K562 (cell line): ENCODE data around the gene DSG2. TPM values are rescaled to one million over a fixed set of nuclear protein-coding genes. Genes with fewer than 3 reads are reported as not detected.
A peak's percentile ranks its signal among the peaks of the same experiment; 100 is the strongest.

Source experiments
- EP300 ChIP-seq: IDR thresholded peaks from 2 replicates; pipeline ENCODE4 v1.6.1; 2012; ENCODE audit warnings: low read length, improper control_type of control experiment
- EP400 ChIP-seq: fragments of 450-650 bp; IDR thresholded peaks from 2 replicates; pipeline ENCODE4 v1.6.1; 2017; ENCODE audit warnings: antibody characterized with exemption, mild to moderate bottlenecking, moderate library complexity
- ESRRA ChIP-seq: fragments of 450-650 bp; IDR thresholded peaks from 2 replicates; pipeline ENCODE4 v1.6.1; 2014; ENCODE audit warnings: low read depth, mild to moderate bottlenecking, moderate library complexity, borderline replicate concordance
- FIP1L1 ChIP-seq: fragments of 200-400 bp; formaldehyde crosslinking; IDR thresholded peaks from 2 replicates; pipeline ENCODE4 v1.6.1; 2018; ENCODE audit warnings: mild to moderate bottlenecking, low read depth, low read length; ENCODE audit not compliant: poor library complexity, severe bottlenecking
- PHF20 ChIP-seq: fragments of 450-650 bp; IDR thresholded peaks from 2 replicates; pipeline ENCODE4 v1.6.1; 2018; ENCODE audit not compliant: partially characterized antibody
- PHF21A ChIP-seq: fragments of 450-650 bp; IDR thresholded peaks from 2 replicates; pipeline ENCODE4 v1.6.1; 2017; ENCODE audit warnings: low read depth, borderline replicate concordance
- RBM15 ChIP-seq: fragments of 200-400 bp; formaldehyde crosslinking; IDR thresholded peaks from 2 replicates; pipeline ENCODE4 v1.6.1; 2018; ENCODE audit warnings: mild to moderate bottlenecking, low read length, moderate library complexity; ENCODE audit not compliant: insufficient read depth
- ZNF830 ChIP-seq: fragments of 250-450 bp; sonication (Bioruptor Pico); IDR thresholded peaks from 2 replicates; pipeline ENCODE4 v1.5.0; 2021; ENCODE audit warnings: mild to moderate bottlenecking
- polyA plus RNA-seq, 8 experiments: library from polyadenylated mRNA; depleted of rRNA in 4 of 8; stranded (reverse) in 5 of 8; unstranded in 3 of 8; fragments of >200 nt; fragmentation: Nextera tagmentation in 2 of 8; fragmentation: Illumina TruSeq in 1 of 8; extraction: Ambion mirVana in 2 of 8; extraction: Trizol in 1 of 8; gene quantifications; 2 replicates each; pipeline versions ENCODE4 v1.2.1 to v1.2.3, GENCODE V29; 2011 to 2014; ENCODE audit warnings: inconsistent platforms in 1 of 8, missing spikeins in 1 of 8
- total RNA-seq, 7 experiments: library from RNA; depleted of rRNA in 6 of 7; stranded (reverse); fragments of >200 nt in 6 of 7; fragmentation: Illumina TruSeq in 2 of 7; extraction: Trizol in 2 of 7; gene quantifications; 2 replicates each; pipeline versions ENCODE4 v1.2.1 to v1.2.3, GENCODE V29; 2011 to 2021; ENCODE audit warnings: low replicate concordance in 1 of 7
- TF ChIP-seq, protein P1 (sequence below): fragments of 450-650 bp; IDR thresholded peaks from 2 replicates; pipeline ENCODE4 v1.7.0; 2016; ENCODE audit warnings: borderline replicate concordance
- TF ChIP-seq, protein P2 (sequence below): sonication (generic); formaldehyde crosslinking; IDR thresholded peaks from 2 replicates; pipeline ENCODE4 v1.4.0; 2020; ENCODE audit warnings: mild to moderate bottlenecking, missing genetic modification reagents
- TF ChIP-seq, protein P3 (sequence below): sonication (generic); formaldehyde crosslinking; IDR thresholded peaks from 2 replicates; pipeline ENCODE4 v1.8.0; 2022; ENCODE audit warnings: missing genetic modification reagents, mild to moderate bottlenecking, borderline replicate concordance
- TF ChIP-seq, protein P4 (sequence below): IDR thresholded peaks from 3 replicates; pipeline ENCODE4 v1.6.1; 2011; ENCODE audit warnings: borderline replicate concordance, mild to moderate bottlenecking, moderate library complexity; ENCODE audit not compliant: insufficient read length; ENCODE audit errors: extremely low read depth

Gene DSG2
- total and polyA plus RNA-seq, 9 of the 15 experiments (the other 6 are each of a cell fraction or from before 2014, with no cell fraction given): 16.9 to 68.6 (median 41.3) TPM

DNA sequence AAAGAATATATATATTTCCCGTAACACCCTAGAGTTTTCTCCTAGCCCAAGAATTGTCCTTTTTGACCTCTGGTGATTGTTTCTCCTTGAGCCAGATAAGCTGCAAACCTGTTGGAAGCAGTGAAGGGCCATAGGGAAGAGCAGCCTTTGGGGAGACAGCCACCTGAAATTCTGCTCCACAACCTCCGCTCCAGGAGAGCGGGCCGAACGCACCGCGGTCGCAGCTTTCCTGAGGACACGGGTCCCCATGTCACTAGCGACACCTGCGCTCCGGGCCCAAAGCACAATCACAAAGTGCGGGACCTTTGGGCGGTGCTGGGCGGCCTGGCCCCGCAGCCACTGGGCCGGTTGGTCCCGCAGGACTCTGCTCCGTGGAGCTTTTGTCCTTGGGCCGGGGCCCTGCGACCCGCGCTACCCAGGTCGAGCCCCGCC lies 557 bp upstream of the DSG2 start (continued):
- TF ChIP-seq, protein P1, sequence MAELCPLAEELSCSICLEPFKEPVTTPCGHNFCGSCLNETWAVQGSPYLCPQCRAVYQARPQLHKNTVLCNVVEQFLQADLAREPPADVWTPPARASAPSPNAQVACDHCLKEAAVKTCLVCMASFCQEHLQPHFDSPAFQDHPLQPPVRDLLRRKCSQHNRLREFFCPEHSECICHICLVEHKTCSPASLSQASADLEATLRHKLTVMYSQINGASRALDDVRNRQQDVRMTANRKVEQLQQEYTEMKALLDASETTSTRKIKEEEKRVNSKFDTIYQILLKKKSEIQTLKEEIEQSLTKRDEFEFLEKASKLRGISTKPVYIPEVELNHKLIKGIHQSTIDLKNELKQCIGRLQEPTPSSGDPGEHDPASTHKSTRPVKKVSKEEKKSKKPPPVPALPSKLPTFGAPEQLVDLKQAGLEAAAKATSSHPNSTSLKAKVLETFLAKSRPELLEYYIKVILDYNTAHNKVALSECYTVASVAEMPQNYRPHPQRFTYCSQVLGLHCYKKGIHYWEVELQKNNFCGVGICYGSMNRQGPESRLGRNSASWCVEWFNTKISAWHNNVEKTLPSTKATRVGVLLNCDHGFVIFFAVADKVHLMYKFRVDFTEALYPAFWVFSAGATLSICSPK: no peak
- TF ChIP-seq ZNF830 (0 out of 2 replicates have a peak, but pooled peaks have one; percentile 17), PHF20 (peak; percentile 19), EP400 (no peak), FIP1L1 (peak; percentile 6), RBM15 (no peak), PHF21A (no peak), ESRRA (peak; percentile 79), EP300 (0 out of 2 replicates have a peak, but pooled peaks have one; percentile 9)
- TF ChIP-seq, protein P2, sequence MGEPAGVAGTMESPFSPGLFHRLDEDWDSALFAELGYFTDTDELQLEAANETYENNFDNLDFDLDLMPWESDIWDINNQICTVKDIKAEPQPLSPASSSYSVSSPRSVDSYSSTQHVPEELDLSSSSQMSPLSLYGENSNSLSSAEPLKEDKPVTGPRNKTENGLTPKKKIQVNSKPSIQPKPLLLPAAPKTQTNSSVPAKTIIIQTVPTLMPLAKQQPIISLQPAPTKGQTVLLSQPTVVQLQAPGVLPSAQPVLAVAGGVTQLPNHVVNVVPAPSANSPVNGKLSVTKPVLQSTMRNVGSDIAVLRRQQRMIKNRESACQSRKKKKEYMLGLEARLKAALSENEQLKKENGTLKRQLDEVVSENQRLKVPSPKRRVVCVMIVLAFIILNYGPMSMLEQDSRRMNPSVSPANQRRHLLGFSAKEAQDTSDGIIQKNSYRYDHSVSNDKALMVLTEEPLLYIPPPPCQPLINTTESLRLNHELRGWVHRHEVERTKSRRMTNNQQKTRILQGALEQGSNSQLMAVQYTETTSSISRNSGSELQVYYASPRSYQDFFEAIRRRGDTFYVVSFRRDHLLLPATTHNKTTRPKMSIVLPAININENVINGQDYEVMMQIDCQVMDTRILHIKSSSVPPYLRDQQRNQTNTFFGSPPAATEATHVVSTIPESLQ (CRISPR knock-in tag): 0 out of 2 replicates have a peak, but pooled peaks have one; percentile 20
- TF ChIP-seq, protein P3, sequence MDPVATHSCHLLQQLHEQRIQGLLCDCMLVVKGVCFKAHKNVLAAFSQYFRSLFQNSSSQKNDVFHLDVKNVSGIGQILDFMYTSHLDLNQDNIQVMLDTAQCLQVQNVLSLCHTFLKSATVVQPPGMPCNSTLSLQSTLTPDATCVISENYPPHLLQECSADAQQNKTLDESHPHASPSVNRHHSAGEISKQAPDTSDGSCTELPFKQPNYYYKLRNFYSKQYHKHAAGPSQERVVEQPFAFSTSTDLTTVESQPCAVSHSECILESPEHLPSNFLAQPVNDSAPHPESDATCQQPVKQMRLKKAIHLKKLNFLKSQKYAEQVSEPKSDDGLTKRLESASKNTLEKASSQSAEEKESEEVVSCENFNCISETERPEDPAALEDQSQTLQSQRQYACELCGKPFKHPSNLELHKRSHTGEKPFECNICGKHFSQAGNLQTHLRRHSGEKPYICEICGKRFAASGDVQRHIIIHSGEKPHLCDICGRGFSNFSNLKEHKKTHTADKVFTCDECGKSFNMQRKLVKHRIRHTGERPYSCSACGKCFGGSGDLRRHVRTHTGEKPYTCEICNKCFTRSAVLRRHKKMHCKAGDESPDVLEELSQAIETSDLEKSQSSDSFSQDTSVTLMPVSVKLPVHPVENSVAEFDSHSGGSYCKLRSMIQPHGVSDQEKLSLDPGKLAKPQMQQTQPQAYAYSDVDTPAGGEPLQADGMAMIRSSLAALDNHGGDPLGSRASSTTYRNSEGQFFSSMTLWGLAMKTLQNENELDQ (CRISPR knock-in tag): no peak
- TF ChIP-seq, protein P4, sequence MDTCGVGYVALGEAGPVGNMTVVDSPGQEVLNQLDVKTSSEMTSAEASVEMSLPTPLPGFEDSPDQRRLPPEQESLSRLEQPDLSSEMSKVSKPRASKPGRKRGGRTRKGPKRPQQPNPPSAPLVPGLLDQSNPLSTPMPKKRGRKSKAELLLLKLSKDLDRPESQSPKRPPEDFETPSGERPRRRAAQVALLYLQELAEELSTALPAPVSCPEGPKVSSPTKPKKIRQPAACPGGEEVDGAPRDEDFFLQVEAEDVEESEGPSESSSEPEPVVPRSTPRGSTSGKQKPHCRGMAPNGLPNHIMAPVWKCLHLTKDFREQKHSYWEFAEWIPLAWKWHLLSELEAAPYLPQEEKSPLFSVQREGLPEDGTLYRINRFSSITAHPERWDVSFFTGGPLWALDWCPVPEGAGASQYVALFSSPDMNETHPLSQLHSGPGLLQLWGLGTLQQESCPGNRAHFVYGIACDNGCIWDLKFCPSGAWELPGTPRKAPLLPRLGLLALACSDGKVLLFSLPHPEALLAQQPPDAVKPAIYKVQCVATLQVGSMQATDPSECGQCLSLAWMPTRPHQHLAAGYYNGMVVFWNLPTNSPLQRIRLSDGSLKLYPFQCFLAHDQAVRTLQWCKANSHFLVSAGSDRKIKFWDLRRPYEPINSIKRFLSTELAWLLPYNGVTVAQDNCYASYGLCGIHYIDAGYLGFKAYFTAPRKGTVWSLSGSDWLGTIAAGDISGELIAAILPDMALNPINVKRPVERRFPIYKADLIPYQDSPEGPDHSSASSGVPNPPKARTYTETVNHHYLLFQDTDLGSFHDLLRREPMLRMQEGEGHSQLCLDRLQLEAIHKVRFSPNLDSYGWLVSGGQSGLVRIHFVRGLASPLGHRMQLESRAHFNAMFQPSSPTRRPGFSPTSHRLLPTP: no peak
